ENCODE measurements around the gene CLCN3.

- no peak for TF ChIP-seq EZH2 (IDR thresholded peaks at IDR 0.05; ENCODE audit: low read depth, unreplicated experiment)
- TF ChIP-seq ZNF114 (CRISPR knock-in tag; IDR thresholded peaks at IDR 0.05), result no peak
- no peak for TF ChIP-seq CTCF (conservative IDR thresholded peaks at IDR 0.05; ENCODE audit: low read depth in 2 of 2)
Observed at GRCh38 chr4:169744601-169745000, 124.2 kb downstream of the CLCN3 start.

Data from GM23338 (cell line).